Measurements from ENCODE around the gene TTF2. TPM values are rescaled to one million over a fixed set of nuclear protein-coding genes. Genes with fewer than 3 reads are reported as not detected.
"Not testable (repeated sequence)": the region's sequence is repeated elsewhere in the genome, so short reads cannot be mapped to it uniquely, and the experiment has no call there.

Gene TTF2
- total RNA-seq, 2 experiments from 2014 or later: 113 to 122 TPM

- Mint-ChIP-seq H3K36me3 (ENCODE audit: low read depth) (no peaks in the 10 kb centered on the region), H3K27ac (no peak overlapping the region), H3K9me3 (no peaks in the 10 kb centered on the region), H3K4me1 (ENCODE audit: low read depth) (no peaks in the 10 kb centered on the region), H3K4me3 (no peak overlapping the region), H3K27me3 (ENCODE audit: low read depth) (no peaks in the 10 kb centered on the region)
- intact Hi-C loops (cut with micrococcal nuclease): no loop called here
- CTCF ChIA-PET: no interaction called here
- DNase-seq: no peak
Observed at GRCh38 chr1:117146072-117146471, 85.9 kb downstream of the TTF2 start.

- Mint-ChIP-seq H3K9me3 (peaks cover 2% of the 10 kb centered on the region), H3K27me3 (ENCODE audit: low read depth) (no peaks in the 10 kb centered on the region), H3K27ac (no peak overlapping the region), H3K36me3 (ENCODE audit: low read depth) (no peaks in the 10 kb centered on the region), H3K4me1 (ENCODE audit: low read depth) (no peaks in the 10 kb centered on the region), H3K4me3 (no peak overlapping the region)
- CTCF ChIA-PET: no interaction called here
- intact Hi-C loops (cut with micrococcal nuclease): no loop called here
- DNase-seq: no peak
Observed at GRCh38 chr1:117146575-117147340, 86.6 kb downstream of the TTF2 start.

DNA sequence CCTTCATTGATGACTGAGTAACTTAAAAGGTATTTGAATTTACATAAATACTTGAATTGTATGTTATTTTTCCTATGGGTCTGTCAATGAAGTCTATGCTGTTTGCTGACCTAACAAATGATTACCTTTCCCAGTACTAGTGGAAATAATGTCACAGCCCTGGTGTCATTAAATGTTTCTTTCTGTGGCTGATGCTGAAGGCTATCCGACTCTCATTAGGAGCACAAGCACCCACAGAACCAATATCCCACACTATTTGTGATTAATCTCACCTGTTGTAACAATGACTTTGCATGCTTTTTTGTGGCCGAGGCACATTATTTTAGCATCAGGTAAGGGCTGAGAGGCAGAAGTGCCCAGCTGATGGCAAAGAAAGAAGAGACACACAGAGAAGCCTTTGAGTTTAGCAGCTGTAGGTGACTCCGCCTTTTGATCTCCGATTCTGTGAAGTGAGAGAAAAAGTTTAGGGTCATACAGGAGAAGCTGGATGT, 87.3 kb downstream of the TTF2 start:
- Mint-ChIP-seq H3K36me3 (ENCODE audit: low read depth) (no peaks in the 10 kb centered on the region), H3K9me3 (peaks cover 3% of the 10 kb centered on the region), H3K4me1 (ENCODE audit: low read depth) (no peaks in the 10 kb centered on the region), H3K27ac (no peak overlapping the region), H3K4me3 (no peak overlapping the region), H3K27me3 (ENCODE audit: low read depth) (no peaks in the 10 kb centered on the region)
- intact Hi-C loops (cut with micrococcal nuclease): no loop called here
- DNase-seq: no peak
- CTCF ChIA-PET: no interaction called here

DNA sequence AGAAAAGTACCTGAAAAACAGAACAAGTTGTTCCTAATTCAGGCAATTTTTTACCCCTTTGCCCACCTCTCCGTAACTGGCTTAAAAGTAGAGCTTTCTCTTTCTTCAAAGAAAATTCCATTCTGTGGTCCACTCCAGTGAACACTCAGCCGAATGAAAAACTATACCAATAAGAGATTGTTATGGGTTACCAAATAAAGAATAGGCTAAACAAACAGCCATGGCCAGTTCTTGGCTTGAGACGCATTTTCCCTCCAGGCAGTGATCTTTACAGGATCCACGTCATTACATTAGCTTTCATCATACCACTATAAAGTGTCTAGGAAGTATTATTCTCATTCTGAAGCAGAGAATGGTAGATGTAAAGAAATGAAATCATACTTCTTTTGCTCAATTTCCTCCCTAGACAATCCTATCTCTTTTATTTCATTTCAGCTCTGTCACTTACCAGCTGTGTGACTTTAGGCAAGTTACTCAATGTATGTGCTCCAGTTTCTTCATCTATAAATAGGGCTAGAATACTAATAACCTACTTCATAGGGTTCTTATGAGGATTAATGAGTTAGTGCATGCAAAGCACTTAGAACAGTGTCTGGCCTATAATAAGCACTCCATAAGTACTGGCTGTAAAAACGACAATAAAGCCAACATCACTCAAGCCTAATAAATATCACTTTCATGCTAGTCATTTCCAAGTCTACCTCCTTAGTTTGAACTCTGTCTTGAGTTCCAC, 87.9 kb downstream of the TTF2 start:
- CTCF ChIA-PET: no interaction called here
- no peaks in the 10 kb centered on the region for H3K27me3 Mint-ChIP-seq (ENCODE audit: low read depth)
- no peak for DNase-seq
- H3K9me3 Mint-ChIP-seq: peaks cover 3% of the 10 kb centered on the region
- no peak overlapping the region for H3K4me3 Mint-ChIP-seq
- H3K27ac Mint-ChIP-seq: no peak overlapping the region
- no peaks in the 10 kb centered on the region for H3K36me3 Mint-ChIP-seq (ENCODE audit: low read depth)
- H3K4me1 Mint-ChIP-seq (ENCODE audit: low read depth): no peaks in the 10 kb centered on the region
- intact Hi-C loops (cut with micrococcal nuclease): no loop called here

- intact Hi-C loops (cut with micrococcal nuclease): no loop called here
- no peak for DNase-seq
- H3K27ac Mint-ChIP-seq: no peak overlapping the region
- no peaks in the 10 kb centered on the region for H3K36me3 Mint-ChIP-seq (ENCODE audit: low read depth)
- H3K4me1 Mint-ChIP-seq (ENCODE audit: low read depth): no peaks in the 10 kb centered on the region
- H3K27me3 Mint-ChIP-seq (ENCODE audit: low read depth): no peaks in the 10 kb centered on the region
- CTCF ChIA-PET: interaction anchor here (1.2 kb wide), 1 partner anchor 22 kb away, joined by 3 read pairs; no protein-coding TSS in a partner anchor
- no peak overlapping the region for H3K4me3 Mint-ChIP-seq
- H3K9me3 Mint-ChIP-seq: peaks cover 3% of the 10 kb centered on the region
Observed at GRCh38 chr1:117150316-117150715, 90.2 kb downstream of the TTF2 start.

- intact Hi-C loops (cut with micrococcal nuclease); H3K9me3 Mint-ChIP-seq; H3K4me3 Mint-ChIP-seq; H3K27me3 Mint-ChIP-seq (ENCODE audit: low read depth); H3K36me3 Mint-ChIP-seq (ENCODE audit: low read depth); H3K4me1 Mint-ChIP-seq (ENCODE audit: low read depth); H3K27ac Mint-ChIP-seq: not testable (repeated sequence)
- CTCF ChIA-PET: interaction anchor here (0.7 kb wide), 3 partner anchors 13 to 280 kb away, joined by 3 to 4 read pairs (median 3); no protein-coding TSS in a partner anchor
- DNase-seq: peak; percentile 7
Observed at GRCh38 chr1:117151305-117151704, 91.2 kb downstream of the TTF2 start.

Small RNA genes within 50 kb of the gene (microRNA-seq; reads per million reads assigned to microRNA genes)
- 205 reads per million, percentile 68 among the genes with 10 or more reads in this experiment for gene MIR942 (ENCODE audit: borderline microRNAs expressed, borderline replicate concordance)

Other genes with a start within 250 kb of the TTF2 start
- 10 to 100 TPM; 24.0 to 28.0 TPM for gene PTGFRN, start 150.4 kb upstream of the TTF2 start, total RNA-seq
- 1 to 10 TPM in 1 of 2 experiments, under 1 TPM in 1; 0.83 to 1.1 TPM for gene CD101, start 58.6 kb upstream of the TTF2 start, total RNA-seq
- under 1 TPM; 0.17 TPM for gene TRIM45, start 61.4 kb downstream of the TTF2 start, total RNA-seq
- gene VTCN1, start 150.6 kb downstream of the TTF2 start, total RNA-seq: not detected